HEK293T (cell line): Measurements from ENCODE around the gene CEP41.

Source experiments
- CTCF ChIA-PET: fragments of 350-600 bp; formaldehyde crosslinking; extraction: SDS; loops from one replicate; lab custom pipeline; 2021; ENCODE audit warnings: antibody characterized with exemption, inconsistent platforms; lab: Yijun Ruan, JAX
- POLR2A ChIA-PET: fragments of 350-600 bp; formaldehyde crosslinking; extraction: SDS; loops from one replicate; lab custom pipeline; 2020; ENCODE audit warnings: antibody characterized with exemption, inconsistent platforms; lab: Yijun Ruan, JAX
- DNase-seq: peaks from one replicate; pipeline ENCODE4 v3.0.0; 2012; ENCODE audit warnings: mixed read lengths; ENCODE audit errors: extremely low spot score
- ARNT ChIP-seq: fragments of 450-650 bp; IDR thresholded peaks from 2 replicates; pipeline ENCODE4 v1.6.1; 2017; ENCODE audit warnings: mild to moderate bottlenecking
- BHLHE40 ChIP-seq: fragments of 450-650 bp; IDR thresholded peaks from 2 replicates; pipeline ENCODE4 v1.6.1; 2016; ENCODE audit warnings: mild to moderate bottlenecking, moderate library complexity, borderline replicate concordance
- CTBP1 ChIP-seq: fragments of 450-650 bp; IDR thresholded peaks from 2 replicates; pipeline ENCODE4 v1.6.1; 2016; ENCODE audit warnings: borderline replicate concordance
- ELF4 ChIP-seq: fragments of 450-650 bp; IDR thresholded peaks from 2 replicates; pipeline ENCODE4 v1.6.1; 2017; ENCODE audit warnings: antibody characterized with exemption
- FOXA1 ChIP-seq: fragments of 450-650 bp; IDR thresholded peaks from 2 replicates; pipeline ENCODE4 v1.6.1; 2016; ENCODE audit warnings: mild to moderate bottlenecking
- FOXK2 ChIP-seq: fragments of 450-650 bp; IDR thresholded peaks from 2 replicates; pipeline ENCODE4 v1.6.1; 2016; ENCODE audit warnings: mild to moderate bottlenecking
- FOXM1 ChIP-seq: fragments of 450-650 bp; IDR thresholded peaks from 2 replicates; pipeline ENCODE4 v1.6.1; 2017; ENCODE audit warnings: mild to moderate bottlenecking, borderline replicate concordance
- HDGF ChIP-seq: fragments of 450-650 bp; IDR thresholded peaks from 2 replicates; pipeline ENCODE4 v1.6.1; 2017; ENCODE audit warnings: antibody characterized with exemption, borderline replicate concordance
- L3MBTL2 ChIP-seq: fragments of 450-650 bp; conservative IDR thresholded peaks from 2 replicates; pipeline ENCODE4 v1.6.1; 2016; ENCODE audit warnings: mild to moderate bottlenecking
- LEF1 ChIP-seq: fragments of 450-650 bp; IDR thresholded peaks from 2 replicates; pipeline ENCODE4 v1.6.1; 2017; ENCODE audit warnings: mild to moderate bottlenecking, borderline replicate concordance
- NFRKB ChIP-seq: fragments of 450-650 bp; IDR thresholded peaks from 2 replicates; pipeline ENCODE4 v1.6.1; 2016; ENCODE audit warnings: mild to moderate bottlenecking, moderate library complexity
- PKNOX1 ChIP-seq: fragments of 450-650 bp; IDR thresholded peaks from 2 replicates; pipeline ENCODE4 v1.6.1; 2016
- SP1 ChIP-seq: fragments of 450-650 bp; IDR thresholded peaks from 2 replicates; pipeline ENCODE4 v1.6.1; 2017
- SUZ12 ChIP-seq: fragments of 450-650 bp; IDR thresholded peaks from 2 replicates; pipeline ENCODE4 v1.6.1; 2016; ENCODE audit warnings: mild to moderate bottlenecking
- TARDBP ChIP-seq: fragments of 450-650 bp; IDR thresholded peaks from 2 replicates; pipeline ENCODE4 v1.6.1; 2016
- ZNF384 ChIP-seq: fragments of 450-650 bp; IDR thresholded peaks from 2 replicates; pipeline ENCODE4 v1.6.1; 2016

The CEP41 gene

GRCh38 chr7:130352194-130353074 is 88.4 kb downstream of the CEP41 start:
- ChIA-PET CTCF (interaction anchor here (0.7 kb wide), 1 partner anchor 403 kb away, joined by 3 read pairs; no protein-coding TSS in a partner anchor), POLR2A (no interaction called here)
- TF ChIP-seq ELF4 (no peak), CTBP1 (no peak), LEF1 (no peak), FOXK2 (no peak), L3MBTL2 (no peak), ZNF384 (no peak), SP1 (no peak), FOXA1 (no peak), HDGF (no peak), BHLHE40 (no peak), SUZ12 (no peak), NFRKB (no peak), PKNOX1 (no peak), FOXM1 (no peak), TARDBP (no peak), ARNT (no peak)
- no peak for DNase-seq

- no peak for TF ChIP-seq ARNT
- no peak for TF ChIP-seq FOXK2
- TF ChIP-seq L3MBTL2, result no peak
- TF ChIP-seq CTBP1, result no peak
- TF ChIP-seq LEF1, result no peak
- ChIA-PET CTCF (no interaction called here), POLR2A (no interaction called here)
- DNase-seq, result no peak
Observed at GRCh38 chr7:130351791-130352090, 89.1 kb downstream of the CEP41 start.

- ChIA-PET POLR2A (no interaction called here), CTCF (no interaction called here)
- TF ChIP-seq FOXA1 (no peak), NFRKB (no peak), FOXK2 (no peak), ELF4 (no peak), BHLHE40 (no peak), SUZ12 (no peak), FOXM1 (no peak), LEF1 (no peak), CTBP1 (no peak), SP1 (no peak), PKNOX1 (no peak), ZNF384 (no peak)
- no peak for DNase-seq
Observed at GRCh38 chr7:130350945-130351790, 89.6 kb downstream of the CEP41 start.

- ChIA-PET POLR2A (no interaction called here), CTCF (no interaction called here)
- no peak for DNase-seq
- TF ChIP-seq NFRKB, result no peak
- no peak for TF ChIP-seq SUZ12
- no peak for TF ChIP-seq BHLHE40
- no peak for TF ChIP-seq CTBP1
- TF ChIP-seq PKNOX1, result no peak
- TF ChIP-seq HDGF, result no peak
- TF ChIP-seq FOXK2, result no peak
- TF ChIP-seq ARNT, result no peak
- TF ChIP-seq ZNF384, result no peak
- TF ChIP-seq LEF1, result no peak
- no peak for TF ChIP-seq L3MBTL2
- TF ChIP-seq TARDBP, result no peak
- TF ChIP-seq ELF4, result no peak
- TF ChIP-seq FOXM1, result no peak
- no peak for TF ChIP-seq SP1
Observed at GRCh38 chr7:130349911-130350782, 90.7 kb downstream of the CEP41 start.

GRCh38 chr7:130346941-130347340 is 93.9 kb downstream of the CEP41 start:
- TF ChIP-seq SP1 (no peak), NFRKB (no peak), FOXK2 (no peak), ELF4 (no peak), PKNOX1 (no peak), SUZ12 (no peak), TARDBP (no peak), ARNT (no peak), BHLHE40 (no peak), FOXM1 (no peak), L3MBTL2 (no peak), ZNF384 (no peak), FOXA1 (no peak), CTBP1 (no peak), LEF1 (no peak), HDGF (no peak)
- DNase-seq, result no peak
- ChIA-PET POLR2A (interaction anchor here (1.3 kb wide), 1 partner anchor 142 kb away, joined by 4 read pairs; the partner anchor contains the start of gene TMEM209), CTCF (no interaction called here)
